NB4 (cell line): Measurements from ENCODE around the gene EXTL1.

ENCODE experiments used
- DNase-seq: peaks from one replicate; pipeline ENCODE4 v3.0.0; 2010; ENCODE audit warnings: low read depth
- H3K4me3 ChIP-seq: one replicate; pipeline ENCODE4 v1.5.1; 2011; ENCODE audit warnings: mild to moderate bottlenecking, low read depth, low read length, moderate library complexity
- MYC ChIP-seq: IDR thresholded peaks from 2 replicates; pipeline ENCODE4 v1.6.1; 2011; ENCODE audit warnings: low read depth, low read length
- POLR2A ChIP-seq: IDR thresholded peaks from 2 replicates; pipeline ENCODE4 v1.6.1; 2011; ENCODE audit warnings: mild to moderate bottlenecking; ENCODE audit not compliant: insufficient read length; ENCODE audit errors: extremely low read depth
- TF ChIP-seq, protein P1 (sequence below): IDR thresholded peaks from 2 replicates; pipeline ENCODE4 v1.6.1; 2011; ENCODE audit warnings: low read depth, low read length
- TF ChIP-seq, protein P2 (sequence below): IDR thresholded peaks from one replicate; pipeline ENCODE4 v1.5.1; 2012; ENCODE audit warnings: low read depth, low read length

Gene EXTL1

DNA sequence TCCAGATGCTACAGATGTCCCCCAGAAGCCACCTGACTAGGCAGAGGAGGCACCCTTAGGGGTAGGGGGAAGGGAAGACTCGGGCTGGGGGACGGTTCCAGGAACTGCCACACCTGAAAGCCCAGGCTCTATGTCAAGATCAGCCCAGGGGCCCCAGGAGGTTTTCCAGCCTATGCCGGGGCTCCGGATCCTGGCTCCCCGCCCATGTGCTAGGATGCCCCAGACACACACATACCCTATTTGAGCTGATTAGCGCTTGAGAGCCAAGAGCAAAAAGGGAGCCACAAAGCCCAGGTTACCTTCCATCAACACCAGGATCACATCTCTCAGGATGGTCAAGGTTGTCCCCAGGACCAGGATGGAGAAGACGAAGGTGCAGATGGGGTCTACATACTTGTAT, 19.8 kb downstream of the EXTL1 start:
- TF ChIP-seq MYC (no peak), POLR2A (no peak)
- TF ChIP-seq, protein P1, sequence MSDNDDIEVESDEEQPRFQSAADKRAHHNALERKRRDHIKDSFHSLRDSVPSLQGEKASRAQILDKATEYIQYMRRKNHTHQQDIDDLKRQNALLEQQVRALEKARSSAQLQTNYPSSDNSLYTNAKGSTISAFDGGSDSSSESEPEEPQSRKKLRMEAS = no peak
- TF ChIP-seq, protein P2, sequence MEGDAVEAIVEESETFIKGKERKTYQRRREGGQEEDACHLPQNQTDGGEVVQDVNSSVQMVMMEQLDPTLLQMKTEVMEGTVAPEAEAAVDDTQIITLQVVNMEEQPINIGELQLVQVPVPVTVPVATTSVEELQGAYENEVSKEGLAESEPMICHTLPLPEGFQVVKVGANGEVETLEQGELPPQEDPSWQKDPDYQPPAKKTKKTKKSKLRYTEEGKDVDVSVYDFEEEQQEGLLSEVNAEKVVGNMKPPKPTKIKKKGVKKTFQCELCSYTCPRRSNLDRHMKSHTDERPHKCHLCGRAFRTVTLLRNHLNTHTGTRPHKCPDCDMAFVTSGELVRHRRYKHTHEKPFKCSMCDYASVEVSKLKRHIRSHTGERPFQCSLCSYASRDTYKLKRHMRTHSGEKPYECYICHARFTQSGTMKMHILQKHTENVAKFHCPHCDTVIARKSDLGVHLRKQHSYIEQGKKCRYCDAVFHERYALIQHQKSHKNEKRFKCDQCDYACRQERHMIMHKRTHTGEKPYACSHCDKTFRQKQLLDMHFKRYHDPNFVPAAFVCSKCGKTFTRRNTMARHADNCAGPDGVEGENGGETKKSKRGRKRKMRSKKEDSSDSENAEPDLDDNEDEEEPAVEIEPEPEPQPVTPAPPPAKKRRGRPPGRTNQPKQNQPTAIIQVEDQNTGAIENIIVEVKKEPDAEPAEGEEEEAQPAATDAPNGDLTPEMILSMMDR = no peak
- no peak for DNase-seq
- H3K4me3 ChIP-seq = no peak overlapping the region

DNA sequence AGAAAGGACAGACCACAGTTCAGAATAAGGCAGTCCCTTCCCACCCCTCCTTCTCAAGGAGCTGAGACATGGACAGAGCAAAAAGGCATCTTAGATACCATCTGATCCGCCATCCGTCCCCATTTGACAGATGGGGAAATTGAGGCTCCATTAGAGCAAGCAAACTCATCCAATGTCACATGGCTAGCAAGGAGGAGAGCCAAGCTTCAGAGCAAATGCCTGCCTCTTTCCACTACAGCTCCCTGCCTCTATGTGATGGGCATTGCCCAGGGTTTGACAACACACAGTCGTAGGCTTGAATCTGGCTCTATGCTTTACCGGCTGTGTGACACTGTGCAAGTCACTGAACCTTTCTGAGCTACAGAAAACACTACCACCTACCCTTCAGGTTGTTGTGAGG, 20.4 kb downstream of the EXTL1 start:
- TF ChIP-seq POLR2A (no peak), MYC (no peak)
- TF ChIP-seq, protein P2 = no peak
- TF ChIP-seq, protein P1 = no peak
- DNase-seq = no peak
- H3K4me3 ChIP-seq = no peak overlapping the region

DNA sequence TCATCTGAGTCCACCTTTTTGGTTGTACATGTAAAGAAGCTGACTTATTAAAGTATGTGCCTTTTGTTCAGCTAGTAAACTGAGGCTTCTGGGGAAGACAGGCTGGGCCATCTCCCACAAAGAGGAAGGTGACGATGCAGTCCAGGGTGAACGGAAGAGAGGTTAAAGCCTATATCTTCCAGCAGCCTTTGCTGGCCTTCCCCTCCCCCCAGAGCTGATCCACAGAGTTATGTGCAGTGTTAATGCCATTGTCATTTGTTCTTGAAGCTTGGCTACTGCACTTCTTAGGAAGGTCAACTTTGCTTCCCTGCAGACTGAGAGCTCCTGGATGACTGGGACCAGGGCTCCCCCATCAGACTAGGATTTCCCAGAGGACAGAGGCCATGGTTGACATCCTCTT, 22.2 kb downstream of the EXTL1 start:
- DNase-seq = peak; percentile 30

DNA sequence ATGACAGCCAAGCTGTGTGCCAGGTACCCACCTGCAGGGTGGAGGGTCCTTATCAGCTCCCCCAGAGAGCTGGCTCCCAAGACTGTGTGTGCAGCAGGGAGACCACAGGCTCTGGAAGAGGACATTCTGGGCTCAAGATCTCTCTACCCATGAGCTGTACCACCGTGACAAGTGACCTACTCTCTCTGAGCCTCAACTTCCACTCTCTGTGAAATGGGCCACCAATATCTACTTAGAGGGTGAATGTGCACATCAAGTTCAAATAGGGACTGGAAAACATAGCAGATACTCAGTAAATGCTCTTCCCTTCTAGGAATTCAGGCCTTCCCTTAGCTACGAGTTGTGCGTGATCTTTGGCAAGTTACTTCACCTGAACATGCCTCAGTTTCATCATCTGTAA, 22.8 kb downstream of the EXTL1 start:
- no peak overlapping the region for H3K4me3 ChIP-seq
- TF ChIP-seq MYC (no peak), POLR2A (no peak)
- TF ChIP-seq, protein P2 = no peak
- TF ChIP-seq, protein P1 = no peak
- no peak for DNase-seq

More for the DNA sequence above, 22.2 kb downstream of the EXTL1 start:
- TF ChIP-seq, protein P1 = no peak
- TF ChIP-seq, protein P2 = no peak
- no peak for TF ChIP-seq MYC
- no peak for TF ChIP-seq POLR2A
- no peak overlapping the region for H3K4me3 ChIP-seq

DNA sequence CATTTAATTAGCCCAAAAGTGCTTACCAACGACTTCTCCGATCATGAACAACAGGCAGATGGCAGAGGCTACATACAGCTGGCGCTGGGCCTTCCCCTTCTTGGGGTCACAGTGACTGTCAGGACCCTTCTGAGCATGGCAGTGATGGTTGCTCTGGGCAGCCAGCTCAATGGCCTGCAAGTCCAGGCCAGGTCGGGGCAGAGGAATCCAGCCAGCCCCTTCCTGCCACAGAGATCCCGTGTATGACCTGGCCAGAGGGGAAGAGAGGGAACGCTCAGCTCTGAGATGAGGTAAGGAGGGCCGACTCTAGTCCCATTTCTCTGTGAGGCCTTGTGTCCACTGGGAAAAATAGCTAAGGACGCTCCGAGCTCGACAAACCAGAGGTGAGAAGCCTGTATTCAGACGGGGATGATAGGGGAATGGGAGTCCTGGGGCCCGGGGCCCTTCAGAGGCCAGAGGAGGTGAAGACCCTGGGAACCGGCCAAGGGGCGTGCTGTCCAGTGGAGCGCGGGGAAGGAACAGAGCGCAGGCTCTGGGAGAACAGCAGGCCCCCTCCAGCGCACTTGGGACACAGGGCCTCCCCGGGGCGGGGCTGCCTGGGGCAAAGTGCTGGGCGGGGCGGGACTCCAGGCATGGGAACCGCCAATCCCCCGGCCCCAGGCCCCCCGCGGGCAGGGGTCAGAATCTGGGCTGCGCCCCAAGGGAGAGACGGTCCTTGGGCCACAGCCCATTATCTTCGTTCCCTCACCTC, 23.6 kb downstream of the EXTL1 start:
- no peak for DNase-seq
- TF ChIP-seq POLR2A (no peak), MYC (no peak)
- TF ChIP-seq, protein P2 = no peak
- TF ChIP-seq, protein P1 = no peak
- no peak overlapping the region for H3K4me3 ChIP-seq
